ENCODE results near the gene SREBF1. TPM values are rescaled to one million over a fixed set of nuclear protein-coding genes. Genes with fewer than 3 reads are reported as not detected.

The SREBF1 gene
- total RNA-seq, 1 experiment from 2014 or later, result 298 TPM

- Histone ChIP-seq H3K79me2 (ENCODE audit: insufficient read depth, low read length) (no peaks in the 10 kb centered on the region), H2AFZ (ENCODE audit: low read depth, low read length, poor library complexity, severe bottlenecking) (no peak overlapping the region), H3K36me3 (ENCODE audit: control insufficient read depth in 1 of 2, insufficient read depth in 2 of 2, low read length in 2 of 2) (no peaks in the 10 kb centered on the region), H3K9me3 (ENCODE audit: control insufficient read depth in 1 of 2, insufficient read depth in 1 of 2, low read depth in 1 of 2, low read length in 2 of 2) (no peaks in the 10 kb centered on the region), H3K9ac (ENCODE audit: low read length) (peak overlapping the region; percentile 51), H3K4me2 (ENCODE audit: low read length) (peak overlapping the region; percentile 58), H3K4me3 (replicated peaks in 1 of 2; ENCODE audit: low read depth in 1 of 2, low read length in 2 of 2) (no peak overlapping the region), H4K20me1 (ENCODE audit: insufficient read depth) (no peaks in the 10 kb centered on the region), H3K4me1 (ENCODE audit: control insufficient read depth in 1 of 2, insufficient read depth in 2 of 2, low read length in 2 of 2) (peaks cover 30 to 47% of the 10 kb centered on the region in 2 experiments), H3K27ac (ENCODE audit: low read depth, low read length) (peak overlapping the region; percentile 80), H3K9me2 (ENCODE audit: insufficient read depth) (no peaks in the 10 kb centered on the region), H3K27me3 (ENCODE audit: insufficient read depth, low read length) (no peaks in the 10 kb centered on the region)
- CTCF ChIA-PET, result no interaction called here
- no TSS peak for BruUV-seq (replicated peaks)
- POLR2A ChIA-PET, result interaction anchor here (0.6 to 3.3 kb wide), 4 partner anchors 8 to 12 kb away, joined by 3 to 17 read pairs (median 12); partner anchors contain the start of gene SREBF1
- RAD21 ChIA-PET (ENCODE audit: low non-redundant PET in 1 of 2, low total read pairs in 2 of 2, uncharacterized antibody in 2 of 2, unreplicated experiment in 2 of 2), result interaction anchor here in 1 of 2 experiments (1.0 kb wide), 1 partner anchor 8 kb away, joined by 3 read pairs; no protein-coding TSS in a partner anchor
- intact Hi-C loops (cut with micrococcal nuclease), result no loop called here
- DNase-seq (ENCODE audit: low read depth, low spot score) (no peak), ATAC-seq (no peak)
- TF ChIP-seq RAD21 (IDR thresholded peaks at IDR 0.05; ENCODE audit: low read depth) (no peak), ZFX (IDR thresholded peaks at IDR 0.05) (no peak), TCF7L2 (IDR thresholded peaks at IDR 0.05; ENCODE audit: borderline replicate concordance, extremely low read depth, insufficient read depth, insufficient read length) (no peak), ELF1 (IDR thresholded peaks at IDR 0.05; ENCODE audit: borderline replicate concordance, low read depth) (no peak), ZBTB33 (IDR thresholded peaks at IDR 0.05; ENCODE audit: extremely low read depth, insufficient replicate concordance, low read length) (no peak), ATF3 (IDR thresholded peaks at IDR 0.05) (no peak)
These were observed 11.7 kb upstream of the SREBF1 start for GRCh38 chr17:17848311-17849082.

Data from HCT116 (cell line).